Neural cell (in vitro differentiated cells): ENCODE data around the gene KCNQ5.

Experiments
- EZH2 ChIP-seq: fragments of 200-600, 300-800 bp; shearing (Covaris generic), sonication (generic); IDR thresholded peaks from 2 replicates; pipeline ENCODE4 v1.6.1; 2014; ENCODE audit warnings: antibody characterized with exemption, low read length, borderline replicate concordance, mild to moderate bottlenecking; ENCODE audit not compliant: insufficient read depth, poor library complexity, severe bottlenecking
- POLR2AphosphoS5 ChIP-seq: IDR thresholded peaks from 2 replicates; pipeline ENCODE4 v1.6.1; 2012

DNA sequence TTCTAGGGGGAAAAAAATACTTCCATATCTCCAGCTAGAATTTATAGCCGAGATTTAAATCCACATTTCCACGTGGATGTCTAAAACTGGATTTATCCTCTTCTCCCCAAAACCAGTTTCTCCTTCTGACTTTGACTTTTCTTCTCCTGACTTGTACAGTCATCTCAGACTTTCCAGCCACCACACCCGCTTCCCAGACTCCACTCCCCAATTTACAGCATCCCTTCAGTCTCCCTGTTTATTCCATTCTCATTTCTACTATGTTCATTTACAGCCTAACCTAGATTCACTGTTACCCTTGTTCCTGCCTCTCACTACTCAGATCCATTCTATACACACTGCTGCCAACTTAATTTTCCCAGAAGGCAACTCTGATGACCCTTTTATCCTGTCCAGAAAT is 378.6 kb downstream of the KCNQ5 start:
- TF ChIP-seq EZH2 (no peak), POLR2AphosphoS5 (no peak)
